ENCODE measurements around the gene CD19.
"Not testable (repeated sequence)": the region's sequence is repeated elsewhere in the genome, so short reads cannot be mapped to it uniquely, and the experiment has no call there.

Gene CD19

GRCh38 chr16:28935924-28936783 is 4.4 kb downstream of the CD19 start:
- DNase-seq (ENCODE audit: low read depth in 3 of 3): peak; percentile 78 to 88 (median 86)

- no peak for DNase-seq (ENCODE audit: low read depth in 3 of 3)
Observed at GRCh38 chr16:28936784-28937155, 5.0 kb downstream of the CD19 start.

- no peak for DNase-seq (ENCODE audit: low read depth in 3 of 3)
Observed at GRCh38 chr16:28937222-28937876, 5.6 kb downstream of the CD19 start.

- DNase-seq (ENCODE audit: low read depth in 3 of 3): no peak
Observed at GRCh38 chr16:28938721-28939120, 7.0 kb downstream of the CD19 start.

- DNase-seq (ENCODE audit: low read depth in 3 of 3): not testable (repeated sequence)
Observed at GRCh38 chr16:28939825-28940224, 8.1 kb downstream of the CD19 start.

GRCh38 chr16:28943281-28943680 is 11.5 kb downstream of the CD19 start:
- no peak for DNase-seq (ENCODE audit: low read depth in 3 of 3)

- no peak for DNase-seq (ENCODE audit: low read depth in 3 of 3)
Observed at GRCh38 chr16:28946681-28947080, 14.9 kb downstream of the CD19 start.

GRCh38 chr16:28950648-28951409 is 19.1 kb downstream of the CD19 start, which contains the start of gene NFATC2IP:
Gene NFATC2IP, plus strand, starts transcription at chr16:28950937. Its CDS starts 75 bp downstream, at chr16:28951012.
- peak; percentile 99 to 100 (median 100) for DNase-seq (ENCODE audit: low read depth in 3 of 3)

- DNase-seq (ENCODE audit: low read depth in 3 of 3): no peak
Observed at GRCh38 chr16:28951410-28951943, 19.7 kb downstream of the CD19 start.

- DNase-seq (ENCODE audit: low read depth in 3 of 3): no peak
Observed at GRCh38 chr16:28958216-28958615, 26.4 kb downstream of the CD19 start.

GRCh38 chr16:28958836-28959235 is 27.1 kb downstream of the CD19 start:
- DNase-seq (ENCODE audit: low read depth in 3 of 3): no peak

GRCh38 chr16:28964072-28964471 is 32.3 kb downstream of the CD19 start:
- no peak for DNase-seq (ENCODE audit: low read depth in 3 of 3)

GRCh38 chr16:28964496-28964895 is 32.7 kb downstream of the CD19 start:
- DNase-seq (ENCODE audit: low read depth in 3 of 3): no peak

- no peak for DNase-seq (ENCODE audit: low read depth in 3 of 3)
Observed at GRCh38 chr16:28967156-28967555, 35.4 kb downstream of the CD19 start.

- DNase-seq (ENCODE audit: low read depth in 3 of 3): not testable (repeated sequence)
Observed at GRCh38 chr16:28969696-28970095, 37.9 kb downstream of the CD19 start.

- DNase-seq (ENCODE audit: low read depth in 3 of 3): no peak
Observed at GRCh38 chr16:28974007-28974436, 42.3 kb downstream of the CD19 start.

- DNase-seq (ENCODE audit: low read depth in 3 of 3): peak; percentile 88 to 92 (median 91)
Observed at GRCh38 chr16:28974437-28975157, 42.8 kb downstream of the CD19 start, which contains the start of gene SPNS1. Gene SPNS1, plus strand, starts transcription at chr16:28974778. Its CDS starts 374 bp downstream, at chr16:28975152.

GRCh38 chr16:28975158-28975599 is 43.4 kb downstream of the CD19 start:
- no peak for DNase-seq (ENCODE audit: low read depth in 3 of 3)

- no peak for DNase-seq (ENCODE audit: low read depth in 3 of 3)
Observed at GRCh38 chr16:28977703-28978662, 46.2 kb downstream of the CD19 start.

GRCh38 chr16:28980330-28980729 is 48.6 kb downstream of the CD19 start:
- not testable (repeated sequence) for DNase-seq (ENCODE audit: low read depth in 3 of 3)
